HepG2 (cell line): ENCODE measurements around the gene COA1. TPM values are rescaled to one million over a fixed set of nuclear protein-coding genes. Genes with fewer than 3 reads are reported as not detected.
"Not testable (repeated sequence)": the region's sequence is repeated elsewhere in the genome, so short reads cannot be mapped to it uniquely, and the experiment has no call there.

ENCODE experiments used
- ATAC-seq: fragments of 200-7000 bp; cut with Tn5 transposase; 3 replicates; pipeline ENCODE4 v1.9.1; 2020; ENCODE audit warnings: mild to moderate bottlenecking, moderate library complexity
- BruUV-seq: library from RNA; stranded (reverse); fragments of 400-500 nt; replicated peaks from 2 replicates; lab custom pipeline; 2021; lab: Mats Ljungman, UMichigan
- CTCF ChIA-PET: fragments of 300-600 bp; formaldehyde crosslinking; extraction: SDS; loops from one replicate; lab custom pipeline; 2021; ENCODE audit warnings: low total read pairs, inconsistent platforms, low intra/inter-chr PET ratio; lab: Yijun Ruan, JAX
- POLR2A ChIA-PET: fragments of 350-600 bp; sonication (Branson Sonifier 250); formaldehyde crosslinking; loops from one replicate; lab custom pipeline; 2020; ENCODE audit warnings: antibody characterized with exemption, inconsistent platforms; lab: Yijun Ruan, JAX
- DNase-seq: peaks from one replicate; pipeline ENCODE4 v3.0.0-alpha.2; 2015; ENCODE audit warnings: low spot score
- FAIRE-seq: peaks from 3 replicates; lab custom pipeline; 2011; peaks lifted over from hg19 to GRCh38; lab: Jason Lieb, UNC
- H2AFZ ChIP-seq: one replicate; pipeline ENCODE4 v1.6.1; 2011; ENCODE audit warnings: low read length, inconsistent platforms
- H3K27ac ChIP-seq: fragments of 300-600 bp; 3 replicates; pipeline ENCODE4 v1.8.0; 2011; ENCODE audit warnings: mixed run types, mild to moderate bottlenecking, mixed read lengths, low read length, inconsistent platforms; ENCODE audit not compliant: insufficient read depth; ENCODE audit errors: extremely low read length
- H3K27me3 ChIP-seq, 2 experiments: fragments of 200-600 bp in 1 of 2; 2 replicates in 1 of 2; 3 replicates in 1 of 2; pipeline versions ENCODE4 v1.6.0 to v1.8.0; 2011; ENCODE audit warnings: low read length in 2 of 2, mild to moderate bottlenecking in 2 of 2, moderate library complexity in 2 of 2, inconsistent platforms in 1 of 2; ENCODE audit not compliant: insufficient read depth in 2 of 2, control insufficient read depth in 1 of 2
- H3K36me3 ChIP-seq, 2 experiments: fragments of 200-600 bp in 1 of 2; replicated peaks in 1 of 2; 2 replicates in 1 of 2; 3 replicates in 1 of 2; pipeline versions ENCODE4 v1.5.1 to v1.8.0; 2011; ENCODE audit warnings: low read length in 2 of 2, inconsistent platforms in 1 of 2; ENCODE audit not compliant: insufficient read depth in 2 of 2, control insufficient read depth in 1 of 2
- H3K4me1 ChIP-seq: 2 replicates; pipeline ENCODE4 v1.5.1; 2012; ENCODE audit warnings: low read length, inconsistent platforms; ENCODE audit not compliant: insufficient read depth
- H3K4me2 ChIP-seq: 2 replicates; pipeline ENCODE4 v1.6.0; 2011; ENCODE audit warnings: low read depth, low read length, inconsistent platforms
- H3K4me3 ChIP-seq, 3 experiments: fragments of 200-600 bp in 1 of 3; sonication (generic), shearing (Covaris generic) in 1 of 3; replicated peaks in 1 of 3; 2 replicates each; pipeline ENCODE4 v1.5.1; 2011 to 2016; ENCODE audit warnings: low read length in 3 of 3, inconsistent platforms in 2 of 3, low read depth in 2 of 3, mild to moderate bottlenecking in 2 of 3, control low read depth in 1 of 3, mixed read lengths in 1 of 3; ENCODE audit not compliant: insufficient read depth in 1 of 3
- H3K79me2 ChIP-seq: one replicate; pipeline ENCODE4 v1.6.1; 2011; ENCODE audit warnings: low read length, inconsistent platforms; ENCODE audit not compliant: insufficient read depth
- H3K9ac ChIP-seq: 2 replicates; pipeline ENCODE4 v1.6.0; 2011; ENCODE audit warnings: mild to moderate bottlenecking, low read depth, low read length, inconsistent platforms; ENCODE audit not compliant: insufficient read depth
- H3K9me3 ChIP-seq: 2 replicates; pipeline ENCODE4 v1.5.1; 2012; ENCODE audit warnings: mild to moderate bottlenecking, low read length
- H4K20me1 ChIP-seq: 2 replicates; pipeline ENCODE4 v1.6.0; 2011; ENCODE audit warnings: inconsistent platforms, mild to moderate bottlenecking, low read length, moderate library complexity; ENCODE audit not compliant: insufficient read depth
- MAFK ChIP-seq, 2 experiments: IDR thresholded peaks in 1 of 2; conservative IDR thresholded peaks in 1 of 2; 2 replicates each; pipeline ENCODE4 v1.6.1; 2011; ENCODE audit warnings: improper control_type of control experiment in 2 of 2, low read length in 2 of 2
- WGBS: methylation state at CpG from one replicate; pipeline ENCODE4 v1.1.6; 2017; ENCODE audit warnings: low lambda C conversion rate; 5-methylcytosine and 5-hydroxymethylcytosine counted together
- in situ Hi-C: cut with HindIII; loops from 2 replicates; pipeline ENCODE4 v1.10.0; 2017; ENCODE audit warnings: low pct_unique_long_range_greater_than_20kb; ENCODE audit not compliant: extremely low pct_ligation_motif_present
- intact Hi-C: fragments of 100-400 bp; cut with micrococcal nuclease; formaldehyde crosslinking; loops from one replicate; pipeline ENCODE4 v1.10.0; 2022; ENCODE audit not compliant: unreplicated experiment
- polyA plus RNA-seq, 8 experiments: library from polyadenylated mRNA; depleted of rRNA in 3 of 8; stranded (reverse) in 7 of 8; unstranded in 1 of 8; fragments of >200 nt; fragmentation: Illumina TruSeq in 4 of 8; extraction: Trizol in 4 of 8; gene quantifications; 2 replicates each; pipeline versions ENCODE4 v1.2.1 to v1.2.3, GENCODE V29; 2011 to 2016; ENCODE audit warnings: low read depth in 4 of 8, missing spikeins in 1 of 8, mixed read lengths in 1 of 8; ENCODE audit not compliant: insufficient read depth in 1 of 8
- total RNA-seq, 5 experiments: library from RNA; depleted of rRNA; stranded (reverse); fragments of >200 nt; fragmentation: Illumina TruSeq; extraction: Trizol; gene quantifications; 2 replicates each; pipeline ENCODE4 v1.2.3, GENCODE V29; 2016; ENCODE audit warnings: low read depth in 1 of 5

The COA1 gene
- total and polyA plus RNA-seq, 2 of the 13 experiments (the other 11 are each of a cell fraction or from before 2014, with no cell fraction given) = 33.2 to 65.7 TPM

DNA sequence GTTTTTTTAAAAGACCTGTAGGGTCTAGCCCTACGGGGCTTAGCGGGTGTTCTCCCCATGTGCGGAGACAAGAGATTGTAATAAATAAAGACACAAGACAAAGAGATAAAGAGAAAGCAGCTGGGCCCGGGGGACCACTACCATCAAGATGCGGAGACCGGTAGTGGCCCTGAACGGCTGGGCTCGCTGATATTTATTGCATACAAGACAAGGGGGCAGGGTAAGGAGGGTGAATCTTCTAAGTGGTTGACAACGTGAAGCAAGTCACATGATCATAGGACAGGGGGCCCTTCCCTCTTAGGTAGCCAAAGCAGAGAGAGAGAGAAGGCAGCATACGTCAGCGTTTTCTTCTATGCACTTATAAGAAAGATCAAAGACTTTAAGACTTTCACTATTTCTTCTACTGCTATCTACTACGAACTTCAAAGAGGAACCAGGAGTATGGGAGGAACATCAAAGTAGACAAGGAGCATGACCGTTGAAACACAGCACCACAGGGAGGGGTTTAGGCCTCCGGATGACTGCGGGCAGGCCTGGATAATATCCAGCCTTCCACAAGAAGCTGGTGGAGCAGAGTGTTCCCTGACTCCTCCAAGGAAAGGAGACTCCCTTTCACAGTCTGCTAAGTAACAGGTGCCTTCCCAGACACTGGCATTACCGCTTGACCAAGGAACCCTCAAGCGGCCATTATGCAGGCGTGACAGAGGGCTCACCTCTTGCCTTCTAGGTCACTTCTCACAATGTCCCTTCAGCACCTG, 5.4 kb upstream of the COA1 start:
- H3K9me3 ChIP-seq = not testable (repeated sequence)
- TF ChIP-seq MAFK (conservative IDR thresholded peaks at IDR 0.05 in 1 of 2, IDR thresholded peaks at IDR 0.05 in 1 of 2; ENCODE audit: low read length in 2 of 2) = peak in 1 of 2 experiments; percentile 9; a peak in 1 of 4 replicates
- TF ChIP-seq, all 625 proteins: peak for 1; not testable (repeated sequence) for 624
- DNase-seq, in situ Hi-C loops, H3K79me2 ChIP-seq, H3K27me3 ChIP-seq, FAIRE-seq, H2AFZ ChIP-seq, H4K20me1 ChIP-seq, H3K36me3 ChIP-seq, CTCF ChIA-PET, H3K9ac ChIP-seq, intact Hi-C loops, H3K27ac ChIP-seq, BruUV-seq, ATAC-seq: not testable (repeated sequence)
- WGBS = 59% methylated on average over 18 of the region's 18 CpGs
- Histone ChIP-seq H3K4me2 (peak overlapping the region; percentile 53), H3K4me3 (peak overlapping the region in 1 of 3 experiments; percentile 10; a peak in 1 of 6 replicates), H3K4me1 (peaks cover 30% of the 10 kb centered on the region)
- POLR2A ChIA-PET = interaction anchor here (1.1 kb wide), 1 partner anchor 23 kb away, joined by 3 read pairs; the partner anchor contains the start of gene BLVRA

DNA sequence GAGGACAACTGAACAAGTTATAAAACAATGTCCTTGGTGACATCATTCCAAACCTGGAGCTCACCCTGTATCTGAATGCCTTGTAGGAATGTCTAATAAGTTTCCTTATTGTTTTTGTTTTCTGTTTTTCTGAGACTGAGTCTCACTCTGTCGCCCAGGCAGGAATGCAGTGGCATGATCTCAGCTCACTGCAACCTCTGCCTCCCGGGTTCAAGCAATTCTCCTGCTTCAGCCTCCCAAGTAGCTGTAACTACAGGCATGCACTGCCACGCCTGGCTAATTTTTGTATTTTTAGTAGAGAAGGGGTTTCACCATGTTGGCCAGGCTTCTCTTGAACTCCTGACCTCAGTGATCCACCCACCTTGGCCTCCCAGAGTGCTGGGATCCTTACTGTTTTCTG, 2.2 kb upstream of the COA1 start:
- in situ Hi-C loops, H3K4me2 ChIP-seq, BruUV-seq, ATAC-seq, H3K27ac ChIP-seq, H3K9me3 ChIP-seq, H3K9ac ChIP-seq, H2AFZ ChIP-seq, DNase-seq, H3K27me3 ChIP-seq, FAIRE-seq, CTCF ChIA-PET, H3K36me3 ChIP-seq, H4K20me1 ChIP-seq, H3K4me3 ChIP-seq: not testable (repeated sequence)
- POLR2A ChIA-PET = interaction anchor here (3.5 kb wide), 1 partner anchor 33 kb away, joined by 17 read pairs; no protein-coding TSS in a partner anchor
- intact Hi-C loops = loop anchor here (2.0 kb wide), 1 partner anchor 27 kb away; the partner anchor contains the start of gene BLVRA
- Histone ChIP-seq H3K79me2 (peaks cover 26% of the 10 kb centered on the region), H3K4me1 (peaks cover 37% of the 10 kb centered on the region)
- 81% methylated on average over 3 of the region's 3 CpGs for WGBS
